HCT116 (cell line): ENCODE data around the gene NAALADL2.

Source experiments
- ATF3 ChIP-seq: IDR thresholded peaks from 2 replicates; pipeline ENCODE4 v1.6.1; 2012
- CEBPB ChIP-seq: IDR thresholded peaks from 2 replicates; pipeline ENCODE4 v1.6.1; 2012; ENCODE audit warnings: low read depth
- CTCF ChIP-seq, 3 experiments: fragments of 200-600 bp in 1 of 3; sonication (generic) in 1 of 3; IDR thresholded peaks in 2 of 3; conservative IDR thresholded peaks in 1 of 3; 2 replicates each; pipeline ENCODE4 v1.5.1; 2012 to 2017; ENCODE audit warnings: low read depth in 2 of 3, low read length in 2 of 3, antibody characterized with exemption in 1 of 3, borderline replicate concordance in 1 of 3, control low read depth in 1 of 3, mild to moderate bottlenecking in 1 of 3, mixed read lengths in 1 of 3, mixed run types in 1 of 3, moderate library complexity in 1 of 3; ENCODE audit not compliant: insufficient read depth in 1 of 3
- EZH2 ChIP-seq: fragments of 200-600 bp; sonication (generic); IDR thresholded peaks from 2 replicates; pipeline ENCODE4 v1.6.1; 2017; ENCODE audit warnings: antibody characterized with exemption, mixed run types
- POLR2A ChIP-seq: IDR thresholded peaks from 2 replicates; pipeline ENCODE4 v1.7.0; 2011; ENCODE audit warnings: borderline replicate concordance; ENCODE audit not compliant: insufficient read depth, insufficient read length; ENCODE audit errors: extremely low read depth
- POLR2AphosphoS5 ChIP-seq: IDR thresholded peaks from 2 replicates; pipeline ENCODE4 v1.6.1; 2011; ENCODE audit warnings: mild to moderate bottlenecking, low read depth, low read length, moderate library complexity
- REST ChIP-seq: IDR thresholded peaks from 2 replicates; pipeline ENCODE4 v1.6.1; 2012; ENCODE audit warnings: low read depth
- YY1 ChIP-seq: IDR thresholded peaks from 2 replicates; pipeline ENCODE4 v1.6.1; 2011; ENCODE audit warnings: low read length, low read depth, moderate library complexity, mild to moderate bottlenecking; ENCODE audit not compliant: insufficient replicate concordance; ENCODE audit errors: extremely low read depth
- ZNF274 ChIP-seq: fragments of 200-500 bp; sonication (Bioruptor generic); IDR thresholded peaks from 2 replicates; pipeline ENCODE4 v1.6.1; 2014; ENCODE audit warnings: mild to moderate bottlenecking, low read depth, low read length, inconsistent platforms

- TF ChIP-seq EZH2, result no peak
- TF ChIP-seq CTCF (IDR thresholded peaks at IDR 0.05 in 2 of 3, conservative IDR thresholded peaks at IDR 0.05 in 1 of 3; ENCODE audit: borderline replicate concordance in 1 of 3, insufficient read depth in 1 of 3, low read depth in 2 of 3, low read length in 2 of 3), result no peak
- no peak for TF ChIP-seq REST
- no peak for TF ChIP-seq POLR2AphosphoS5
- no peak for TF ChIP-seq CEBPB
- TF ChIP-seq ZNF274, result no peak
- no peak for TF ChIP-seq POLR2A
- TF ChIP-seq YY1, result no peak
- no peak for TF ChIP-seq ATF3
Measured at GRCh38 chr3:175640958-175641357, 781.8 kb downstream of the NAALADL2 start.
